AG10803 (cell line): ENCODE results near the gene FRAS1.
A peak's percentile ranks its signal among the peaks of the same experiment; 100 is the strongest.

Source experiments
- DNase-seq: peaks from one replicate; pipeline ENCODE4 v3.0.0; 2010; ENCODE audit warnings: low read depth
- H3K4me3 ChIP-seq: 2 replicates; pipeline ENCODE4 v1.5.1; 2011; ENCODE audit warnings: mild to moderate bottlenecking, low read length, control low read depth
- CTCF ChIP-seq: conservative IDR thresholded peaks from 2 replicates; pipeline ENCODE4 v1.5.1; 2011; ENCODE audit warnings: mild to moderate bottlenecking, low read length, control low read depth, inconsistent platforms

Gene FRAS1

GRCh38 chr4:78525559-78525958, 468.4 kb downstream of the FRAS1 start:
- DNase-seq = no peak
- no peak for TF ChIP-seq CTCF
- no peak overlapping the region for H3K4me3 ChIP-seq

- H3K4me3 ChIP-seq = no peak overlapping the region
- TF ChIP-seq CTCF = no peak
- no peak for DNase-seq
Observed at GRCh38 chr4:78527103-78527502, 470.0 kb downstream of the FRAS1 start.

GRCh38 chr4:78527555-78527954, 470.4 kb downstream of the FRAS1 start:
- TF ChIP-seq CTCF = no peak
- no peak for DNase-seq
- no peak overlapping the region for H3K4me3 ChIP-seq

GRCh38 chr4:78528327-78528726, 471.2 kb downstream of the FRAS1 start:
- H3K4me3 ChIP-seq = no peak overlapping the region
- TF ChIP-seq CTCF = no peak
- DNase-seq = peak; percentile 27

- peak; percentile 61 for DNase-seq
- H3K4me3 ChIP-seq = no peak overlapping the region
- TF ChIP-seq CTCF = no peak
Observed at GRCh38 chr4:78529569-78530209, 472.6 kb downstream of the FRAS1 start.

- no peak for TF ChIP-seq CTCF
- no peak overlapping the region for H3K4me3 ChIP-seq
- DNase-seq = no peak
Observed at GRCh38 chr4:78532046-78532445, 474.9 kb downstream of the FRAS1 start.

- H3K4me3 ChIP-seq = no peak overlapping the region
- TF ChIP-seq CTCF = no peak
- DNase-seq = no peak
Observed at GRCh38 chr4:78533854-78534253, 476.7 kb downstream of the FRAS1 start.
